Measurements from ENCODE around the gene ZNF385C.

DNA sequence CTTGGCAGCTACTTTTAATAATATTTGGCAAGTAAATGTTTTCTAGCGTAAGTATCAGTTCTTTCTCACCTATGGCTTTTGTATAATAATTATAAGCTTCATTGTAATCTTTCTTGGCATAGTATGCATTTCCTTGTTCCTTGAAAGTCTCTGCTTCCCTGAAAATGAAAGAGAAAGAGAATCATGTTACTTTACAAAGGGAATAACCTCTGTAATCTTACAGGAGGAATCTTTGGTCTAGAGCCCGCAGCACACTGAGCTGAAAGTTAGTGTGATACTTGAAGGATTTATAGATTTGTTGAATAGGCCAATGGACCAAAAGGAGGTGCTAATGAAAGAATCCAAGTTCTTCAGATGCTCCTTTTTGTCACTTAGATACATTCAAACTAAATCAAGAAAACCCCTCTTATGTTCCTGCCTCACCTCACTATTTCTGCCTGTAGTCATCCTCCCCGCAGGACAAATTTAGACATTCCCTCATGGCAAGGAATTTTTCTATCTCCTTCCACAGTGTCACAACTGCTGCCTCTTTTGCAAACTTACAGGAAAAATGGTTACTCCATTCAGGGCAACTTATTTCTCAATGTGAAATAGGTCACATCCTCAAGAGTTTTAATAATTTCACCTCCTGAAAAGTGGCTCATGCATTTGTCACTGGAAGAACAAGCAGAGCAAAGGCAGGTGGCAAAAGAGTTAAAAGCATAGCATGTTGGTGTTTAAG lies 97.7 kb downstream of the ZNF385C start:
- TF ChIP-seq, protein P1, sequence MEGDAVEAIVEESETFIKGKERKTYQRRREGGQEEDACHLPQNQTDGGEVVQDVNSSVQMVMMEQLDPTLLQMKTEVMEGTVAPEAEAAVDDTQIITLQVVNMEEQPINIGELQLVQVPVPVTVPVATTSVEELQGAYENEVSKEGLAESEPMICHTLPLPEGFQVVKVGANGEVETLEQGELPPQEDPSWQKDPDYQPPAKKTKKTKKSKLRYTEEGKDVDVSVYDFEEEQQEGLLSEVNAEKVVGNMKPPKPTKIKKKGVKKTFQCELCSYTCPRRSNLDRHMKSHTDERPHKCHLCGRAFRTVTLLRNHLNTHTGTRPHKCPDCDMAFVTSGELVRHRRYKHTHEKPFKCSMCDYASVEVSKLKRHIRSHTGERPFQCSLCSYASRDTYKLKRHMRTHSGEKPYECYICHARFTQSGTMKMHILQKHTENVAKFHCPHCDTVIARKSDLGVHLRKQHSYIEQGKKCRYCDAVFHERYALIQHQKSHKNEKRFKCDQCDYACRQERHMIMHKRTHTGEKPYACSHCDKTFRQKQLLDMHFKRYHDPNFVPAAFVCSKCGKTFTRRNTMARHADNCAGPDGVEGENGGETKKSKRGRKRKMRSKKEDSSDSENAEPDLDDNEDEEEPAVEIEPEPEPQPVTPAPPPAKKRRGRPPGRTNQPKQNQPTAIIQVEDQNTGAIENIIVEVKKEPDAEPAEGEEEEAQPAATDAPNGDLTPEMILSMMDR (IDR thresholded peaks at IDR 0.05; ENCODE audit: low read depth, low read length) = no peak
- TF ChIP-seq POLR2A (IDR thresholded peaks at IDR 0.05; ENCODE audit: extremely low read depth, insufficient read length) (no peak), MYC (IDR thresholded peaks at IDR 0.05; ENCODE audit: low read depth, low read length) (no peak)
- TF ChIP-seq, protein P2, sequence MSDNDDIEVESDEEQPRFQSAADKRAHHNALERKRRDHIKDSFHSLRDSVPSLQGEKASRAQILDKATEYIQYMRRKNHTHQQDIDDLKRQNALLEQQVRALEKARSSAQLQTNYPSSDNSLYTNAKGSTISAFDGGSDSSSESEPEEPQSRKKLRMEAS (IDR thresholded peaks at IDR 0.05; ENCODE audit: low read depth, low read length) = no peak

Data from NB4 (cell line).